ENCODE results near the gene LHX6.

Gene LHX6

DNA sequence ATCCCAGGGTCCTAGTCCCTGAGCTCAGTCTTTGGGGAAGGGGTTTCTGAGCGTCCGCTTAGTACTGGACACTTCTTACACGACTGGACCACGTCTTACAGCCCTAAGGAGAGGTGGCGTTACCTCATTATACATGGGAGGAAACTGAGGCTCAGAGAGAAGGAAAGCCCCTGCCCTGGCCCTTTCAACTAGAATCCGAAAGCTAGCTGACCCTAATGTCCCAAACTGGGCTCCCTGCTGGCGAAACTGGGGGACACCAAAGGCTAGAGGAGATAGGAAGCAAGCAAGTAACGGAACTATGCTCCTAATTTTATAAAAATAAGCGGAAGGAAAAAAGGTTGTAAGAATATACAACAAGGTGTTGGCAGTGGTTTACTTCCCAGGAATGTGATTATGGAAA, 14.2 kb downstream of the LHX6 start:
- H3K36me3 ChIP-seq (ENCODE audit: control insufficient read depth, insufficient read depth, low read length), result no peaks in the 10 kb centered on the region
- H3K27me3 ChIP-seq (ENCODE audit: control insufficient read depth, insufficient read depth, low read length), result peaks cover 91% of the 10 kb centered on the region
- H3K27ac ChIP-seq (ENCODE audit: low read depth, low read length), result no peak overlapping the region
- H3K4me3 ChIP-seq (ENCODE audit: low read depth, low read length), result peak overlapping the region; percentile 58
- no peak overlapping the region for H3K9ac ChIP-seq (ENCODE audit: low read length)
- H3K4me1 ChIP-seq (ENCODE audit: control insufficient read depth, insufficient read depth, low read length), result peaks cover 16% of the 10 kb centered on the region; the same call in 1 of the 2 replicates
- no peaks in the 10 kb centered on the region for H3K9me3 ChIP-seq (ENCODE audit: control insufficient read depth, insufficient read depth, low read depth, low read length)

GRCh38 chr9:122213589-122214413, 15.0 kb downstream of the LHX6 start:
- H3K4me1 ChIP-seq (ENCODE audit: control insufficient read depth, insufficient read depth, low read length), result peaks cover 9% of the 10 kb centered on the region; the same call in 1 of the 2 replicates
- no peak overlapping the region for H3K9ac ChIP-seq (ENCODE audit: low read length)
- H3K4me3 ChIP-seq (ENCODE audit: low read depth, low read length), result peak overlapping the region; percentile 58
- no peaks in the 10 kb centered on the region for H3K9me3 ChIP-seq (ENCODE audit: control insufficient read depth, insufficient read depth, low read depth, low read length)
- H3K36me3 ChIP-seq (ENCODE audit: control insufficient read depth, insufficient read depth, low read length), result no peaks in the 10 kb centered on the region
- peaks cover 84% of the 10 kb centered on the region for H3K27me3 ChIP-seq (ENCODE audit: control insufficient read depth, insufficient read depth, low read length)
- H3K27ac ChIP-seq (ENCODE audit: low read depth, low read length), result no peak overlapping the region

GRCh38 chr9:122213102-122213588, 15.6 kb downstream of the LHX6 start:
- Histone ChIP-seq H3K27ac (ENCODE audit: low read depth, low read length) (no peak overlapping the region), H3K27me3 (ENCODE audit: control insufficient read depth, insufficient read depth, low read length) (peaks cover 78% of the 10 kb centered on the region), H3K4me1 (ENCODE audit: control insufficient read depth, insufficient read depth, low read length) (0 out of 2 replicates have a peak, but pooled peaks cover 3% of the 10 kb centered on the region), H3K4me3 (ENCODE audit: low read depth, low read length) (peak overlapping the region; percentile 51; the same call in 1 of the 2 replicates), H3K36me3 (ENCODE audit: control insufficient read depth, insufficient read depth, low read length) (no peaks in the 10 kb centered on the region), H3K9me3 (ENCODE audit: control insufficient read depth, insufficient read depth, low read depth, low read length) (no peaks in the 10 kb centered on the region), H3K9ac (ENCODE audit: low read length) (no peak overlapping the region)

DNA sequence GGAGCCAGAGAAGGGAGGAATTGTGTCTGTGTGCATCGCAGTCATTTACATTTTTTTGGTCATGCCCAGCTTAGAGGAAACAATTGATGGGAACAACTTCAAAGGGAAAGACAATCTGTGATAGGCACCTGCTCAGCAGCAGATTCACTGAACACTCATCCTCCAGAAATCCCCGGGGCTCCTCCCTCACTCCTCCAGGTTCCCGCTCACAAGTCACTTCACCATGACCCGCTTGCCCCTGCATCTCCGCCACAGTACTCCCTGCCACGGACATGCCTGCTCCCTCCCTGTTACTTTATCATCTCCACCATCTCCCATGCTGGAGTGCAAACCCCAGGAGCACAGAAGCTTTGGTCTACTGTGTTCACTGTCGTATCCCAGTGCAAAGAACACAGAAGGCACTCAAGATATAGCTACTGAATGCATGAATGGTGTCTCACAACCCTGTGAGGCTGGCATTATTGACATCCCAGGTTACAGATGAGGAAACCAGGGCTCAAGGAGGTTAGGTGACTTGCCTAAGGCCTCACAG, 16.2 kb downstream of the LHX6 start:
- peaks cover 72% of the 10 kb centered on the region for H3K27me3 ChIP-seq (ENCODE audit: control insufficient read depth, insufficient read depth, low read length)
- no peaks in the 10 kb centered on the region for H3K36me3 ChIP-seq (ENCODE audit: control insufficient read depth, insufficient read depth, low read length)
- no peak overlapping the region for H3K27ac ChIP-seq (ENCODE audit: low read depth, low read length)
- H3K9ac ChIP-seq (ENCODE audit: low read length), result no peak overlapping the region
- no peaks in the 10 kb centered on the region for H3K9me3 ChIP-seq (ENCODE audit: control insufficient read depth, insufficient read depth, low read depth, low read length)
- 0 out of 2 replicates have a peak, but pooled peaks cover 3% of the 10 kb centered on the region for H3K4me1 ChIP-seq (ENCODE audit: control insufficient read depth, insufficient read depth, low read length)
- no peak overlapping the region for H3K4me3 ChIP-seq (ENCODE audit: low read depth, low read length)

DNA sequence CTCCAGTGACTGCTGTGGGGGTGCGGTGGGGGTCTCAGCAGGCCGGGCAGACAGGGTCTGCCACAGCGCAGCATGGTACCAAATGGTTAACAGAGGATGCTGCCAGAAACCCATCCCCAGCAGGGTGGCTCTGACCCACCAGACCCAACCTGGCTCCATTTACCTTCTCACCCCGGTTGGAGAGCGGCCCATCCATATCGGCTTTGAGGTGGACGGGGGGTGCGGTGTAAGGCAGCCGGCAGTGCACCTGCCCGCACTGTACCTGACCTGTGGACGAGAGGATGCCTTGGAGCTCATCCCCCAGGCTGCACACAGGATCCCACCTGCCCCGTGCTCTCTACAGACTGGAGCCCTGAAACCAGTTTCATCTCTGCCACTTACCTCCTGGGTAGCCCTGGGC, 19.3 kb downstream of the LHX6 start:
- Histone ChIP-seq H3K4me3 (ENCODE audit: low read depth, low read length) (no peak overlapping the region), H3K4me1 (ENCODE audit: control insufficient read depth, insufficient read depth, low read length) (peaks cover 10% of the 10 kb centered on the region), H3K27me3 (ENCODE audit: control insufficient read depth, insufficient read depth, low read length) (peaks cover 47% of the 10 kb centered on the region), H3K36me3 (ENCODE audit: control insufficient read depth, insufficient read depth, low read length) (no peaks in the 10 kb centered on the region), H3K9ac (ENCODE audit: low read length) (no peak overlapping the region), H3K9me3 (ENCODE audit: control insufficient read depth, insufficient read depth, low read depth, low read length) (no peaks in the 10 kb centered on the region), H3K27ac (ENCODE audit: low read depth, low read length) (no peak overlapping the region)

- H3K27ac ChIP-seq (ENCODE audit: low read depth, low read length), result no peak overlapping the region
- no peaks in the 10 kb centered on the region for H3K36me3 ChIP-seq (ENCODE audit: control insufficient read depth, insufficient read depth, low read length)
- no peak overlapping the region for H3K4me3 ChIP-seq (ENCODE audit: low read depth, low read length)
- peaks cover 25% of the 10 kb centered on the region for H3K27me3 ChIP-seq (ENCODE audit: control insufficient read depth, insufficient read depth, low read length)
- no peaks in the 10 kb centered on the region for H3K9me3 ChIP-seq (ENCODE audit: control insufficient read depth, insufficient read depth, low read depth, low read length)
- H3K9ac ChIP-seq (ENCODE audit: low read length), result no peak overlapping the region
- peaks cover 14% of the 10 kb centered on the region for H3K4me1 ChIP-seq (ENCODE audit: control insufficient read depth, insufficient read depth, low read length)
Observed at GRCh38 chr9:122207096-122207495, 21.7 kb downstream of the LHX6 start.

DNA sequence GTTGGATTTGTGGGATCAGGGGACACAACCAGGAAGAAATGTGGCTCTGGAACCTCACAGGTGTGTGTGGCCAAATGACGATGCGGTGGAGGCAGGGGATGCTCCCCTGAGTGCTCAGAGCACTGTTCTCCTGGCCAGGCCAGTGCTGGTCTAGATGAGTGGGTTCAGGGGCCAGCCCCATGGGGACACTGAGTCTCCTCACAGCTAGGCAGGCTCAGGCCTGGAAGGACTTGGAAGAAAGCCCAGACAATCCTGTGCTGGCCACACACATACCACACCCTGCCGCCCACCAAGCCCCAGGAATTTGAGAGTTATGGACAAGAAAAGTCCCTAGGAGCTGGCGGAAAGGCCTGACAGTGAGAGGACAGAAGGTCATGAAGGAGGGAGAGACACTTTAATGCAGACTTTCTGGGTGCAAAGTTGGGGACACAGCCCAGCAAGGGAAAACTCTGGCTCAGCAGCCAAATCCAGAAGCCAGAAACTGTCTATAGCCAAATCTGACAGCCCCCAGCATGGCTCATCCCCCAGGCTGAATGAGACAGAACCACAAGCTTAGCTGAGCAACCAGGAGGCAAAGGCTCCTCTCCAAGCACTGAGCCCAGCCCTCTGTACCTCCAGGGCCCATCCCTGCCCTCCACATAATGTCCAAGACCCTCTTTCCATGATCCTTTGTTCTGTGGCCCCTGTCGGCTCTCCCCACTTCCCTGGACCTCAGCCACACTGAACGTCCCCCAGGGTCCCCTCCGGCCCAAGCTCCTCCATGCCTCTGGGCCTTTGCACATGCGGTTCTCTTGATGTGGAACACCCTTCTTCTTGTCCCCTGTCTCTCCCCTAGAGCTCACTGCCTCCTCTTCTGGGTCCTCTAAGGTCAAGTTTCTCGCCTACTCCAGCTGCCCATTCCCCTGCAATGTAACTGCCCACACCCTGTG, 22.4 kb downstream of the LHX6 start:
- Histone ChIP-seq H3K36me3 (ENCODE audit: control insufficient read depth, insufficient read depth, low read length) (no peaks in the 10 kb centered on the region), H3K9ac (ENCODE audit: low read length) (no peak overlapping the region), H3K4me3 (ENCODE audit: low read depth, low read length) (no peak overlapping the region), H3K9me3 (ENCODE audit: control insufficient read depth, insufficient read depth, low read depth, low read length) (no peaks in the 10 kb centered on the region), H3K27ac (ENCODE audit: low read depth, low read length) (no peak overlapping the region), H3K4me1 (ENCODE audit: control insufficient read depth, insufficient read depth, low read length) (peaks cover 14% of the 10 kb centered on the region), H3K27me3 (ENCODE audit: control insufficient read depth, insufficient read depth, low read length) (peaks cover 18% of the 10 kb centered on the region)

DNA sequence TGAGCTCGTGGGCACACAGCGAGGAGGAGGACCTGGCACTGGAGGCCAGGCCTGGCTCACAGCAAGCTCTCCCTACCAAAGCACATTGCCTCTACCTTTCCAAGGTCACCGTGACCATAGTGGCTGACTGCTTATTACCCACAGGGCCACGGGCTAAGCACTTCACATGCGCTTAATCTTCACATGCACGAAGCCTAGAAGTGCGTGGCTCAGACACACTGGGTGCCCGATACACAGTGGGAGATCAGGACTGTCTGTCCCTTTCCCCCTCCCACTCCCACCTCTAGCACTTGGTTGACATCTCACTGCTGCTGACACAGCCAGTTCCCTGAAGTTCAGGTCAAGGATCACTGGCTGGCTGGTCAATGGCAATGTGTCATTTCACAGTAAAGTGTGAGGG, 23.6 kb downstream of the LHX6 start:
- Histone ChIP-seq H3K27ac (ENCODE audit: low read depth, low read length) (no peak overlapping the region), H3K9me3 (ENCODE audit: control insufficient read depth, insufficient read depth, low read depth, low read length) (no peaks in the 10 kb centered on the region), H3K4me3 (ENCODE audit: low read depth, low read length) (no peak overlapping the region), H3K9ac (ENCODE audit: low read length) (no peak overlapping the region), H3K36me3 (ENCODE audit: control insufficient read depth, insufficient read depth, low read length) (no peaks in the 10 kb centered on the region), H3K27me3 (ENCODE audit: control insufficient read depth, insufficient read depth, low read length) (peaks cover 7% of the 10 kb centered on the region; the same call in 1 of the 2 replicates), H3K4me1 (ENCODE audit: control insufficient read depth, insufficient read depth, low read length) (peaks cover 14% of the 10 kb centered on the region)

DNA sequence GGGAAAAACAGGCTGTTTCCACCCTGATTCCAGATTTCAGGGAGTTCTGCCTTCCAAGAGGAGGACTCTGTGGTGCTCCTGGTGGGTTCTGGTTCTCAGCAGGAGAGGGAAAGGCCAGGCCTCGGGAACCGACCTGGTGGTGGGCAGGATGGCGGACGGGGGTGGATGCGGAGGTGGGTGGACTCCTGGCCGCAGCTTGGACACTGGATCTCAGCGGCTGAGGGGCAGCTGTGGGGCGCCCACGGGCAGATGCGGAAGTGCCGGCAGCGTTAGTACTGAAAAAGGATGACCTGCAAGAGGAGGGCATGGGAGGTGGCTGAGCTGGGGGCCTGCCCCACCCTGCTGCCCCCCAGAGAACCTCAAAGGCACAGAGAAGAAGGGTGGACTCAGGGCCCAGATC, 24.3 kb downstream of the LHX6 start:
- Histone ChIP-seq H3K9me3 (ENCODE audit: control insufficient read depth, insufficient read depth, low read depth, low read length) (no peaks in the 10 kb centered on the region), H3K27ac (ENCODE audit: low read depth, low read length) (no peak overlapping the region), H3K36me3 (ENCODE audit: control insufficient read depth, insufficient read depth, low read length) (no peaks in the 10 kb centered on the region), H3K4me1 (ENCODE audit: control insufficient read depth, insufficient read depth, low read length) (peaks cover 14% of the 10 kb centered on the region), H3K4me3 (ENCODE audit: low read depth, low read length) (no peak overlapping the region), H3K27me3 (ENCODE audit: control insufficient read depth, insufficient read depth, low read length) (peaks cover 6% of the 10 kb centered on the region; the same call in 1 of the 2 replicates), H3K9ac (ENCODE audit: low read length) (no peak overlapping the region)

DNA sequence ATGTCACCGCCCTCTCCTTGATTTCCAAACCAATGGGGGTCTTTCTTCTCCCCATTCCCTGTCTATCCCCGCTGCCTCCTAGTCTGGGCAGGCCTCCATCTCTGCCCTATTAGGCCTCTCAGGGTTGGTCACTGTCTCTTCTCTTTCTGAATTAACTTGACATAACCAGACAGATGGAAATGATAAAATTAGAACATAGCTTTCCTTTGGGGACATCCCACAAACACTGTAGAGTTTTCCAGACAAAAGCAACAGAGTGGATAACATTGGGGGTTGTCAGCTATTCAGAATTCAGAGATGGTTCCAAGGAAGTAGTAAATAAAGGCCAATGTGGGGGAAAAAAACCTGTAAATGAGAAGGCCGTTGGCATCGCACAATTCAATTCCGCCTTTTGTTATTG, 24.7 kb downstream of the LHX6 start:
- no peaks in the 10 kb centered on the region for H3K36me3 ChIP-seq (ENCODE audit: control insufficient read depth, insufficient read depth, low read length)
- no peak overlapping the region for H3K9ac ChIP-seq (ENCODE audit: low read length)
- peaks cover 14% of the 10 kb centered on the region for H3K4me1 ChIP-seq (ENCODE audit: control insufficient read depth, insufficient read depth, low read length)
- no peak overlapping the region for H3K27ac ChIP-seq (ENCODE audit: low read depth, low read length)
- H3K4me3 ChIP-seq (ENCODE audit: low read depth, low read length), result no peak overlapping the region
- H3K27me3 ChIP-seq (ENCODE audit: control insufficient read depth, insufficient read depth, low read length), result peaks cover 6% of the 10 kb centered on the region; the same call in 1 of the 2 replicates
- H3K9me3 ChIP-seq (ENCODE audit: control insufficient read depth, insufficient read depth, low read depth, low read length), result no peaks in the 10 kb centered on the region
